ENCODE results near the gene CNTNAP1.

Gene CNTNAP1

GRCh38 chr17:42685831-42686230 is 3.5 kb downstream of the CNTNAP1 start:
- DNase-seq (ENCODE audit: low read depth): no peak

- DNase-seq (ENCODE audit: low read depth): no peak
These were observed 4.3 kb downstream of the CNTNAP1 start for GRCh38 chr17:42686520-42687128.

- no peak for DNase-seq (ENCODE audit: low read depth)
These were observed 5.5 kb downstream of the CNTNAP1 start for GRCh38 chr17:42687707-42688320.

- no peak for DNase-seq (ENCODE audit: low read depth)
These were observed 8.3 kb downstream of the CNTNAP1 start for GRCh38 chr17:42690596-42690995.

GRCh38 chr17:42691021-42691545 is 8.8 kb downstream of the CNTNAP1 start:
- DNase-seq (ENCODE audit: low read depth): no peak

GRCh38 chr17:42692489-42692888 is 10.2 kb downstream of the CNTNAP1 start:
- DNase-seq (ENCODE audit: low read depth): no peak

GRCh38 chr17:42694524-42694923 is 12.2 kb downstream of the CNTNAP1 start:
- DNase-seq (ENCODE audit: low read depth): no peak

GRCh38 chr17:42695500-42695899 is 13.2 kb downstream of the CNTNAP1 start:
- no peak for DNase-seq (ENCODE audit: low read depth)

GRCh38 chr17:42697108-42697811 is 14.9 kb downstream of the CNTNAP1 start:
- no peak for DNase-seq (ENCODE audit: low read depth)

GRCh38 chr17:42698736-42699414 is 16.5 kb downstream of the CNTNAP1 start:
- DNase-seq (ENCODE audit: low read depth): peak; percentile 78

- DNase-seq (ENCODE audit: low read depth): no peak
These were observed 17.0 kb downstream of the CNTNAP1 start for GRCh38 chr17:42699415-42699740.

- no peak for DNase-seq (ENCODE audit: low read depth)
These were observed 18.4 kb downstream of the CNTNAP1 start for GRCh38 chr17:42700586-42701289.

- no peak for DNase-seq (ENCODE audit: low read depth)
These were observed 20.1 kb downstream of the CNTNAP1 start for GRCh38 chr17:42702446-42702845.

GRCh38 chr17:42704490-42704836 is 22.1 kb downstream of the CNTNAP1 start:
- no peak for DNase-seq (ENCODE audit: low read depth)

GRCh38 chr17:42704837-42705494 is 22.6 kb downstream of the CNTNAP1 start:
- DNase-seq (ENCODE audit: low read depth): no peak

- DNase-seq (ENCODE audit: low read depth): no peak
These were observed 24.4 kb downstream of the CNTNAP1 start for GRCh38 chr17:42706732-42707131.

GRCh38 chr17:42708588-42708987 is 26.3 kb downstream of the CNTNAP1 start:
- DNase-seq (ENCODE audit: low read depth): no peak

GRCh38 chr17:42709561-42709960 is 27.2 kb downstream of the CNTNAP1 start:
- DNase-seq (ENCODE audit: low read depth): no peak

- DNase-seq (ENCODE audit: low read depth): peak; percentile 35
These were observed 38.8 kb downstream of the CNTNAP1 start for GRCh38 chr17:42720996-42721583.

GRCh38 chr17:42723636-42724035 is 41.3 kb downstream of the CNTNAP1 start:
- DNase-seq (ENCODE audit: low read depth): no peak

- DNase-seq (ENCODE audit: low read depth): no peak
These were observed 42.8 kb downstream of the CNTNAP1 start for GRCh38 chr17:42725143-42725542.
